ENCODE results near the gene TMEM127. TPM values are rescaled to one million over a fixed set of nuclear protein-coding genes. Genes with fewer than 3 reads are reported as not detected.
A peak's percentile ranks its signal among the peaks of the same experiment; 100 is the strongest.
"Not testable (repeated sequence)": the region's sequence is repeated elsewhere in the genome, so short reads cannot be mapped to it uniquely, and the experiment has no call there.

Gene TMEM127
- total RNA-seq, 2 donors from 2014 or later, result 23.2 to 29.3 TPM

DNA sequence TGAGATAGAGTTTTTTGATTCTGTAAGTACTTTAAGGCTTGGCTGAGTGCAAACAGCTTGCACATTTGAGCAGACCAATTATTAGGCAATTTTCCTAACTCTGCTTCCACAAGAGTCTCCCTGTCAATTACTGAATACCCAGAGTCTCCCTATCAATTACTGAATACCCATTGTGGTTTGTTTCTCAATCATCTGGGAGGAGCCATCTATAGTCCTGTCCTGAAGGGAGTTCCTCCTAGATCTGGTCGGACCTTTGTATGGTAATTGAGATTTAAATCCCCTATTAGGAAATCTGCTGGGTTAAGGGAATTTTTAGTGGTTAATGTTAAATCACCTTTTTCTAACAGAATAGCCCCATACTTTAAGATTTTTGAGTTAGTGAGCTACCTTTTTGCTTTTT is 44.7 kb downstream of the TMEM127 start:
- H3K27me3 Mint-ChIP-seq (ENCODE audit: low read depth); ATAC-seq (replicated peaks in 1 of 2); H3K36me3 Mint-ChIP-seq (ENCODE audit: insufficient read depth in 2 of 2); DNase-seq; H3K4me3 Mint-ChIP-seq; H3K9me3 Mint-ChIP-seq; H3K27ac Mint-ChIP-seq: not testable (repeated sequence)
- peaks cover 10% of the 10 kb centered on the region for H3K4me1 Mint-ChIP-seq (ENCODE audit: low read depth)

DNA sequence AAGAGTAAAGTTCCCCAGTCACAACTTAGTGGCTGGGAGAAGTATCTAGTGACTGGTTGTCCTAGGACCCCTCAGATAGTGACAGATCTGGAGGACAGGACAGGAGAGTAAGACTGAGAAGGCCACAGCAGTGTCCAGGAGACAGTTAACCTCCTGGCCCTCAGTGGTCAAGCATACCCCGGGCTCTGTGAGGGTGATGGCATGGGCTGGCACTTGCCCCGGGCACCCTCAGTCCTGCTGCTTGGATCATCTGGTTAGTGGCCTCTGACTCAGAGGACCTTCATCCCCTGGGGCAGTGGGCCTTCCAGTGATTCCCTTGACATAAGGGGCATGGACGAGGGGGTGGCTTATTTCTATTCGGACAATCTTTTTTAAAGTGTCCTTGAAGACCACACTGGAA is 45.8 kb downstream of the TMEM127 start:
- H3K9me3 Mint-ChIP-seq; H3K4me3 Mint-ChIP-seq; DNase-seq; H3K27me3 Mint-ChIP-seq (ENCODE audit: low read depth); H3K4me1 Mint-ChIP-seq (ENCODE audit: low read depth); H3K36me3 Mint-ChIP-seq (ENCODE audit: insufficient read depth in 2 of 2); ATAC-seq (replicated peaks in 1 of 2); H3K27ac Mint-ChIP-seq: not testable (repeated sequence)

DNA sequence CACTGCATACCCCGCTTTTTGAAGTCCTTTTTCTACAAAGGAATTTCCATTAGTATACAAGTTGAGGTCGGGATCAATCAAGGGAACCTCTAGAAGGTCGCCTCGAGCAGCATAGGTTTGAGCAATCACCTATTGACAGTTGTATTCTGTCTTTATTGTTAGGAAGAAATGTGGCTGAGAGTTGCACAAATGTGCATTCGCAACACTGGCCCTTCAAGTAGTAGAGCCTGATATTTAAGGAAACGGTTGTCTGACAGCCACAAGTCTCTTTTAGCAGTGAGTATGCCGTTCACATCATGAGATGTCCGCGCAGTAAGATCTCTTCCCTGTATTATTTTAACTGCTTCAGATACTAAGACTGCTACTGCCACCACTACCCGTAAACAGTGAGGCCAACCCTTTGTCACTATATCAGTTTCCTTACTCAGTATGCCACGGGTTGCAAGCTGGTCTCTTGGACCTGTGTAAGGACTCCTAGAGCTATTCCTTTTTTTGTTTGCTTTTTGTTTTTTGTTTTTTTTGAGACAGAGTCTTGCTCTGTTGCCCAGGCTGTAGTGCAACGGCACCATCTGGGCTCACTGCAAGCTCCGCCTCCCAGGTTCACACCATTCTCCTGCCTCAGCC is 47.2 kb downstream of the TMEM127 start:
- no peaks in the 10 kb centered on the region for H3K9me3 Mint-ChIP-seq
- no peak overlapping the region for H3K27ac Mint-ChIP-seq
- H3K4me1 Mint-ChIP-seq (ENCODE audit: low read depth), result no peaks in the 10 kb centered on the region
- no peak overlapping the region for H3K4me3 Mint-ChIP-seq
- DNase-seq (no peak), ATAC-seq (replicated peaks in 1 of 2) (no peak)
- H3K27me3 Mint-ChIP-seq (ENCODE audit: low read depth), result no peaks in the 10 kb centered on the region
- no peaks in the 10 kb centered on the region for H3K36me3 Mint-ChIP-seq (ENCODE audit: insufficient read depth in 2 of 2)

DNA sequence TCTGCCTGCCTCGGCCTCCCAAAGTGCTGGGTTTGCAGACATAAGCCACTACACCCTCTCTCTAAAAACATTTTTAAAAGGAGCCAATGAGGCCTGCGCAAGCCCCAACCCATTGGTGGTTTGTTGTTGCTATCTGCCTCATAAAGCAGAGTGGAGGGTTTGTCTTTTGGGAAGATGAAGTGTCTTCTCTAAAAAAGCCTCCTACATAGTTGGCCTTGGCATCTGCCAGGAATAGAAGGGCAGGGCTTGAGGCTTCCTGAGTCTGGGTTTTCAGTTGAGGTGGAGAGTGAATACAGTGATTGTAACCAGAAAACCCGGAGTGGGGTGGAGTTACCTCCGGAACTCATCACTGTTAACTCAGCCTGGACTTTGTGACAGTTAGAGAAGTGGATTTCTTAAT is 51.2 kb downstream of the TMEM127 start:
- Mint-ChIP-seq H3K27me3 (ENCODE audit: low read depth) (no peaks in the 10 kb centered on the region), H3K27ac (no peak overlapping the region), H3K4me3 (no peak overlapping the region), H3K4me1 (ENCODE audit: low read depth) (peaks cover 10% of the 10 kb centered on the region), H3K36me3 (ENCODE audit: insufficient read depth in 2 of 2) (no peaks in the 10 kb centered on the region), H3K9me3 (no peaks in the 10 kb centered on the region)
- ATAC-seq (replicated peaks in 1 of 2) (no peak), DNase-seq (no peak)

DNA sequence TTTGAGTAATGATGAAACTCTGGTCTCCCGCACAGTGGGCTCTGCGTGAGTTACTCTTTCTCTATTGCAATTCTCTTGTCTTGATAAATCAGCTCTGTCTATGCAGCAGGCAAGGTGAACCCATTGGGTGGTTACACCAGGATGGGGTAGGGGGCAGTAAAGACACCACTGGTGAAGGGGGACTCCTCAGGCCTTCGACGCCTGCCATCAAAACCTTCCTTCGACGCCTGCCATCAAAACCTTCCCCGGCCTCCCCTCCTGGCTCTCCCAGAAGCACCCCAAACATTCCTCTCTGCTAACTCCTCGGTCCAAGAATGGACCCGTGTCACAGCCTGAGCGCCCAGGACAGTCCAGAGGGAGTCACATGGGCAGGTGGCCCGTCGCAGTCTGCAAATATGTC is 52.4 kb downstream of the TMEM127 start:
- Mint-ChIP-seq H3K9me3 (no peaks in the 10 kb centered on the region), H3K27me3 (ENCODE audit: low read depth) (no peaks in the 10 kb centered on the region), H3K36me3 (ENCODE audit: insufficient read depth in 2 of 2) (no peaks in the 10 kb centered on the region), H3K27ac (no peak overlapping the region), H3K4me1 (ENCODE audit: low read depth) (peaks cover 18% of the 10 kb centered on the region), H3K4me3 (no peak overlapping the region)
- DNase-seq (no peak), ATAC-seq (replicated peaks in 1 of 2) (no peak)

DNA sequence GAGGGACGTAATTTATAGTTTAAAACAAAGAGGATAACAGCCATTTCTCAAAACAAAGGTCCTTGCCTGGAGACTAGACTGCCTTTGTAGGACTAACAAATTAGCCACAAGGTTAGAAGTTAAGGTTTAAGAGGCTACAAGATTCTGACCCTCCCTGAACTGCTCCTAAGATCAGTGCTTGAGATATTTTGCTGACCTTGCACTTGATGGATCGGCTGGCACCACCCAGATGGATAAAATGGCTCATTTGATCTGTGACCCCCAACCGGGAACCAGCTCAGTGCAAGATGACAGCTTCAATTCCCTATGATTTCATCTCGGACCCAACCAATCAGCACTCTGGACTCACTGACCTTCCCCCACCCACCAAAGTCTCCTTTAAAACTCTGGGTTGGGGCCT is 53.5 kb downstream of the TMEM127 start:
- H3K27me3 Mint-ChIP-seq (ENCODE audit: low read depth), result no peaks in the 10 kb centered on the region
- no peak overlapping the region for H3K27ac Mint-ChIP-seq
- ATAC-seq (replicated peaks in 1 of 2) (no peak), DNase-seq (no peak)
- H3K36me3 Mint-ChIP-seq (ENCODE audit: insufficient read depth in 2 of 2), result peaks cover 2% of the 10 kb centered on the region in 2 donors
- H3K4me1 Mint-ChIP-seq (ENCODE audit: low read depth), result peaks cover 18% of the 10 kb centered on the region
- no peak overlapping the region for H3K4me3 Mint-ChIP-seq
- H3K9me3 Mint-ChIP-seq, result no peaks in the 10 kb centered on the region

DNA sequence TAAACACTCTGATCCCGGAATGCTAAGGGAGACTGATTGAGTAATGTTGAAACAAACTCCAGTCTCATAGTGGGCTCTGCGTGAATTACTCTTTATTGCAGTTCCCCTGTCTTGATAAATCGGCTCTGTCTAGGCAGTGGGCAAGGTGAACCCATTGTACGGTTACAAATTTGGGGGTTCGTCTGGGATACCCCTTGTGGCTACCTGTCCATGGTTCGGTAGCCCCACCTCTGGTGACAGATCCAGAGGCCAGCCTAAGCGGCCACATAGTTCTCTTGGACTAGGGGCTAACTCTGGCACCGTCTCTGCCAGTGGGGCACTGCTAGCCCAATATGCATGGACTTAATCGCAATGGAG is 56.1 kb downstream of the TMEM127 start:
- DNase-seq (no peak), ATAC-seq (replicated peaks in 1 of 2) (no peak)
- Mint-ChIP-seq H3K36me3 (ENCODE audit: insufficient read depth in 2 of 2) (peaks cover 6 to 14% of the 10 kb centered on the region in 2 donors), H3K27ac (peak overlapping the region; percentile 54), H3K9me3 (no peaks in the 10 kb centered on the region), H3K27me3 (ENCODE audit: low read depth) (no peaks in the 10 kb centered on the region), H3K4me3 (peak overlapping the region; percentile 94 to 96), H3K4me1 (ENCODE audit: low read depth) (peaks cover 42% of the 10 kb centered on the region)

DNA sequence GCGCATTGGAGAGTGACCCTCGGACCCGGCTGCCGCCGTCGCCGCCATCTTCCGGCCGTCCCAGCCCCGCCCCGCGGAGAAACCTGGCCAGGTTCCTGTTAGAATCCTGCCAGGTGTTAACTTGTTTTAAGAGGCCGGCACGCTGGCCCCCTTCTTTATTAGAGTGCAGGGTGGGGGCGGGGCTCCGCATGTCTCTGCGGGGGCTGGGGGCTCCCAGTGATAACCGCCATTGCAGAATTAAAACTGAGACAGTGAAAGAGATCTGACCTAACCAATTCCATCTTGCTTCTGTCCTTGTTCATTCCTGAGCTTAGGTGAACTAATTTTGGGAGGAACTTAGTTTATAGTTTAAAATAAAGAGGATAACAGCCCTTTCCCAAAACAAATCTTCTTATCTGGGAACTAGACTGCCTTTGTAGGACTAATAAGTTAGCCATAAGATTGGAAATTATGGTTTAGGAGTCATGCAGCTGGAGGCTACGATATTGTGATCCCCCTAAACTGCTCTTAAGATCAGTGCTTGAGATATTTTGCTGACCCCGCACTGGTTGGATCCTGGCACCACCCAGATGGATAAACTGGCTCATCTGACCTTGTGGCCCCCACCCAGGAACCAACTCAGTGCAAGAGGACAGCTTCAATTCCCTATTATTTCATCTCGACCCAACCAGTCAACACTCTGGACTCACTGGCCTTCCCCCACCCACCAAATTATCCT is 56.6 kb downstream of the TMEM127 start:
- Mint-ChIP-seq H3K9me3 (no peaks in the 10 kb centered on the region), H3K4me3 (peak overlapping the region; percentile 94 to 96), H3K36me3 (ENCODE audit: insufficient read depth in 2 of 2) (peaks cover 6 to 16% of the 10 kb centered on the region in 2 donors), H3K27ac (peak overlapping the region; percentile 87), H3K4me1 (ENCODE audit: low read depth) (peaks cover 47% of the 10 kb centered on the region), H3K27me3 (ENCODE audit: low read depth) (no peaks in the 10 kb centered on the region)
- no peak for ATAC-seq (replicated peaks in 1 of 2)
- DNase-seq, result no peak

DNA sequence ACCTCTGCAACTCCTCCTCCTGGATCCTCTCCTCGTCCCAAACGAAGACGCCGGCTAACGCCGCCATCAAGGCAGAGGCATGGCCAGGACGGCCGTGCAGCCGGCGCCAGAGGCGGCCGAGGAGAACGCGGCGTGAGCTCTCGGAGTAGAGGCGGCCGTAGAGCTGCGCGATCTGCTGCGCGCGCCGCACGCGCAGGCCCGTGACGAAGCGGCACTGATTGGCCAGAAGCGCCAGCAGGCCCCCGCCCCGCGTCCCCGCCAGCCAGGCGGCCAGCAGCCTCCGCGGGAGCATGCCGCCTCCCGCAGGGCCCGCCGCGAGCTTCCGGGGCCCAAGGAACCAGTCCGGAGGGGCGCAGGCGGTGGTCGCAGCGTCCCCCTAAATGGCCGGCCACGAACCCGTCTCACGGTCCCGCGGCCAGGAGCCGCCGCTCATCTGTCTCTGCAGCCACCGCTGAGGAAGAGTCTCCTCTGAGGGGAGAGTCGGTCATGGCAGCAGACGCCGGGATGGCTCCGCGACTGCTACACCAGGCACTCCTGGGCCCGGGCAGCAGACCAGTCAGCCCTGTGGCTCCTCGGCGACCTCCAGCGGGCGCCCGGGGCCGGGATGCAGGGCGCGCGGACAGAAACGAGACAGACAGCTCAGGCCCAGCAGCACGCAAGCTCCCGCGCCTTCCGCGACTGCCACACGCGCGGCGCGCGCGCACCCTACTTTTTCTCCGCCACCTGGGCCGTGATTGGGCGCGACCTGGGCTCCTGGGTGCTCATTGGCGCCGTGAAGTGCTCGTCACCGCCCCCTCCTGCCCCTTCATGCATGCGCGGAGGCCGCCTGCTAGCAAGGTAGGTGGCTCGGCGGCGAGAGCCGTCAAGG is 57.4 kb downstream of the TMEM127 start, which contains the start of gene STARD7:
TSS of gene STARD7 (minus strand) at position 685 of the 868 bp plus-strand sequence. CDS start at position 292, 393 bp downstream.
- Mint-ChIP-seq H3K4me1 (ENCODE audit: low read depth) (peaks cover 55% of the 10 kb centered on the region), H3K36me3 (ENCODE audit: insufficient read depth in 2 of 2) (peaks cover 6 to 20% of the 10 kb centered on the region in 2 donors), H3K27me3 (ENCODE audit: low read depth) (no peaks in the 10 kb centered on the region), H3K27ac (peak within 1 kb of the TSS; percentile 92), H3K9me3 (no peaks in the 10 kb centered on the region), H3K4me3 (peak within 1 kb of the TSS; percentile 94 to 96)
- DNase-seq, result peak; percentile 98 to 99
- peak; percentile 89 to 90 for ATAC-seq (replicated peaks in 1 of 2)

DNA sequence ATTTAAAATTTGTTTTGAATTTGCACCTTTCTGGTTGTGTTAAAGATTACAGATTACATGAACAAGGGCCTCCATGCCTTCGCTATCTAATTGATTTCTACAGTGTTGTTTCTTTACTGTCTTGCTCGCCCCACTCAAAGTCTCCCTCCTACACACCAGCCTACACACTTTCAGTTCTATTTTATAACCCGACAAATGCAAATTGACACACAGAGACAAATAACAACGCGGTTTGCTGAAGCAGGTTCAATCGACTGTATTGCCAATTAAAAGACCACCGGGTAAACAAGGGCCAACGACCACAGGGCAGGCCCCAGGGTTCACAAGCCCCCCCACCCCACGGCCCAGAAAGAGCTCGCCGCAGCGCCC is 58.0 kb downstream of the TMEM127 start:
- peak; percentile 8 to 10 for DNase-seq

DNA sequence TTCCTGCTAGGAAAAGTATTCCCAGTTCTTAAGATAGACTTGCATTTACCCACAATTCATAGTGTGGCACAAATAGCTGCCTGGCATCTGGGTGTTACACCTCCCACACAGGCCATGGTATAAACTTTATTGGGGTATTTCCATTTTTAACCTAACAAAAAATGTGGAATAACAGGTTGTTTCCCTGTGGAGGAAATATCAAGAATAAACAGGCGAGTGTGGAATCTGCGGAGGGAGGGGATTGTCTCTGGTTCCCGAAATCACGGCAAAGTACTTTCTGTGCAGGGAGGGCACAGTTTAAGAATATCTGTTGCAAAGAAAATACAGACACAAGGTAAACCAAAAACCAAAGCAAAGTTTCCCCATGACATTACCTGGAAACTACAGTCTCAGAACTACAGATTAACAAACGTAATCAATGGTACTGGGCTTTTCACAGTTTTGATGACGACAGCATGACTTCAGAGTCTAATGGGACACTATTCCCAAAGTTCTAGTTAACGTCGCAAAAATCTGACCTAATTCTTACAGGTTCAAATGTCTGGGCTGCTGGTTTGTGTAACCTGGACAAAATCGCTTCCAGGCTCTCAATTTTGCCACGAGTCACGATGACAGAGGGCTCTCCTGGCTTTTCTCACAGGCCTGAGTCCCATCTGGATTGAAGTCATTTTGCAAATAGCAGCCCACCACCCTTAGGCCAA is 58.6 kb downstream of the TMEM127 start:
- H3K4me3 Mint-ChIP-seq, result peak overlapping the region; percentile 94 to 96
- H3K4me1 Mint-ChIP-seq (ENCODE audit: low read depth), result peaks cover 67% of the 10 kb centered on the region
- H3K27ac Mint-ChIP-seq, result peak overlapping the region; percentile 92
- DNase-seq (peak in 1 of 2 donors; percentile 7), ATAC-seq (replicated peaks in 1 of 2) (no peak)
- no peaks in the 10 kb centered on the region for H3K9me3 Mint-ChIP-seq
- H3K27me3 Mint-ChIP-seq (ENCODE audit: low read depth), result no peaks in the 10 kb centered on the region
- peaks cover 8 to 21% of the 10 kb centered on the region in 2 donors for H3K36me3 Mint-ChIP-seq (ENCODE audit: insufficient read depth in 2 of 2)

More for the DNA sequence above, 58.0 kb downstream of the TMEM127 start:
- Mint-ChIP-seq H3K27me3 (ENCODE audit: low read depth) (no peaks in the 10 kb centered on the region), H3K9me3 (no peaks in the 10 kb centered on the region), H3K4me3 (peak overlapping the region; percentile 94 to 96), H3K4me1 (ENCODE audit: low read depth) (peaks cover 61% of the 10 kb centered on the region), H3K36me3 (ENCODE audit: insufficient read depth in 2 of 2) (peaks cover 8 to 20% of the 10 kb centered on the region in 2 donors), H3K27ac (peak overlapping the region; percentile 92)
- ATAC-seq (replicated peaks in 1 of 2), result no peak

DNA sequence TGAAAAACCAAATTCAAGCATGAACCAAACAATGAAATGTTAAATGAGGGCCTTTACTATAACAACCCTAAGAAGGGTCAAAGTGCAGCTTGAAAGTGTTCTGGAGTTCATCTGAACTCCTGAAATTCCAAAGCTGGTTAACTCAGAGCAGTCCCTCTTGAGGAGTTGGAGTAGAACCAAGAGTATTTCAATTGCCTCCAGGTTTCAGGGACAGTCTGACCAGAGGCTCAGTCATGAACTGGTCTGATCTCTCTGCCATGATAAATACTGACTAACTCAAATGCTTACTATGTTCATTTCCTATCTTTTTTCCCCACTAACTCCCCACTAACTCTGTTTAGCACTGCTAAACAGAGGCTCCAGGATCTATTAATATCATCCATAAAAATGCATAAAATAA is 59.9 kb downstream of the TMEM127 start:
- Mint-ChIP-seq H3K36me3 (ENCODE audit: insufficient read depth in 2 of 2) (peaks cover 8 to 22% of the 10 kb centered on the region in 2 donors), H3K27me3 (ENCODE audit: low read depth) (no peaks in the 10 kb centered on the region), H3K27ac (peak overlapping the region; percentile 96), H3K9me3 (no peaks in the 10 kb centered on the region), H3K4me1 (ENCODE audit: low read depth) (peaks cover 79% of the 10 kb centered on the region), H3K4me3 (peak overlapping the region; percentile 94 to 95)
- DNase-seq, result no peak
- ATAC-seq (replicated peaks in 1 of 2), result no peak
